ENCODE measurements around the gene PKM. TPM values are rescaled to one million over a fixed set of nuclear protein-coding genes. Genes with fewer than 3 reads are reported as not detected.
A peak's percentile ranks its signal among the peaks of the same experiment; 100 is the strongest.

Gene PKM
- 2,359 and 2,583 TPM in 2 replicates for total RNA-seq
- polyA plus RNA-seq (2012) = 3,151 TPM

GRCh38 chr15:72231066-72231832 lies at the start of gene PKM:
Gene PKM, minus strand, starts transcription at chr15:72231190. Its CDS starts 12,093 bp downstream, at chr15:72219097.
- DNase-seq (ENCODE audit: low read depth) = peak; percentile 99

- no peak for DNase-seq (ENCODE audit: low read depth)
Observed at GRCh38 chr15:72280751-72281150, 49.8 kb upstream of the PKM start.

- DNase-seq (ENCODE audit: low read depth) = no peak
Observed at GRCh38 chr15:72278737-72279136, 47.7 kb upstream of the PKM start.

GRCh38 chr15:72276326-72276700 lies 45.3 kb upstream of the PKM start:
- DNase-seq (ENCODE audit: low read depth) = peak; percentile 49

GRCh38 chr15:72275635-72276325 lies 44.8 kb upstream of the PKM start:
- DNase-seq (ENCODE audit: low read depth) = peak; percentile 83

- no peak for DNase-seq (ENCODE audit: low read depth)
Observed at GRCh38 chr15:72272997-72273352, 42.0 kb upstream of the PKM start.

GRCh38 chr15:72272213-72272996 lies 41.4 kb upstream of the PKM start, which contains the start of gene PARP6:
Gene PARP6, minus strand, starts transcription at chr15:72272554. Its CDS starts 5,077 bp downstream, at chr15:72267477.
- peak; percentile 99 for DNase-seq (ENCODE audit: low read depth)

GRCh38 chr15:72271895-72272212 lies 40.9 kb upstream of the PKM start:
- DNase-seq (ENCODE audit: low read depth) = peak; percentile 21

- DNase-seq (ENCODE audit: low read depth) = no peak
Observed at GRCh38 chr15:72271221-72271620, 40.2 kb upstream of the PKM start.

- no peak for DNase-seq (ENCODE audit: low read depth)
Observed at GRCh38 chr15:72269739-72270138, 38.7 kb upstream of the PKM start.

GRCh38 chr15:72265031-72265430 lies 34.0 kb upstream of the PKM start:
- no peak for DNase-seq (ENCODE audit: low read depth)

GRCh38 chr15:72252663-72253299 lies 21.8 kb upstream of the PKM start:
- no peak for DNase-seq (ENCODE audit: low read depth)

GRCh38 chr15:72249142-72249810 lies 18.3 kb upstream of the PKM start:
- DNase-seq (ENCODE audit: low read depth) = no peak

- no peak for DNase-seq (ENCODE audit: low read depth)
Observed at GRCh38 chr15:72248514-72248913, 17.5 kb upstream of the PKM start.

GRCh38 chr15:72242775-72243370 lies 11.9 kb upstream of the PKM start:
- DNase-seq (ENCODE audit: low read depth) = no peak

GRCh38 chr15:72239652-72240051 lies 8.7 kb upstream of the PKM start:
- DNase-seq (ENCODE audit: low read depth) = no peak

- DNase-seq (ENCODE audit: low read depth) = no peak
Observed at GRCh38 chr15:72238586-72238985, 7.6 kb upstream of the PKM start.

- DNase-seq (ENCODE audit: low read depth) = no peak
Observed at GRCh38 chr15:72237853-72238224, 6.8 kb upstream of the PKM start.

- DNase-seq (ENCODE audit: low read depth) = peak; percentile 99
Observed at GRCh38 chr15:72237029-72237852, 6.3 kb upstream of the PKM start.

Measured in myocyte (in vitro differentiated cells).